ENCODE results near the gene TMEM147.

- TF ChIP-seq CTCF (IDR thresholded peaks at IDR 0.05; ENCODE audit: insufficient read depth, low read length) (no peak), POLR2AphosphoS5 (IDR thresholded peaks at IDR 0.05; ENCODE audit: low read depth) (no peak), REST (IDR thresholded peaks at IDR 0.05; ENCODE audit: insufficient replicate concordance, low read depth) (no peak), GABPA (IDR thresholded peaks at IDR 0.05; ENCODE audit: low read depth) (no peak), SPI1 (IDR thresholded peaks at IDR 0.05; ENCODE audit: borderline replicate concordance, low read depth) (no peak)
These were observed 13.2 kb downstream of the TMEM147 start for GRCh38 chr19:35558400-35559280.

All from HL-60 (cell line).